Measurements from ENCODE around the gene CORO6. TPM values are rescaled to one million over a fixed set of nuclear protein-coding genes. Genes with fewer than 3 reads are reported as not detected.

CORO6 gene
- total and polyA plus RNA-seq, 2 of the 4 experiments (the other 2 are of a cell fraction) = 3.4 to 7.6 TPM

GRCh38 chr17:29568331-29569244 is 54.1 kb downstream of the CORO6 start, which contains the start of gene TP53I13:
Gene TP53I13 (plus strand): TSS chr17:29568701. CDS start chr17:29568759, 58 bp downstream.
- DNase-seq (peak; percentile 68), ATAC-seq (ENCODE audit: low read depth) (peak; percentile 71)
- Histone ChIP-seq H2BK5ac (ENCODE audit: low read depth, low read length, poor library complexity, severe bottlenecking) (peak within 1 kb of the TSS; percentile 78), H3K9ac (ENCODE audit: low read depth, low read length) (peak within 1 kb of the TSS; percentile 87), H2AK9ac (replicated peaks; ENCODE audit: low read depth, low read length, poor library complexity) (peak within 1 kb of the TSS; percentile 97), H3K79me1 (ENCODE audit: low read depth in 1 of 2, low read length in 2 of 2) (peaks cover 5 to 44% of the 10 kb centered on the region in 2 experiments), H4K91ac (ENCODE audit: insufficient read depth, low read depth, low read length) (peak within 1 kb of the TSS; percentile 84), H2BK20ac (ENCODE audit: low read depth, low read length) (no peak within 1 kb of the TSS), H3K36me3 (ENCODE audit: control insufficient read depth, insufficient read depth, low read length) (peaks cover 12% of the 10 kb centered on the region; the same call in 1 of the 2 replicates), H2BK120ac (ENCODE audit: low read depth, low read length) (peak within 1 kb of the TSS; percentile 28; the same call in 1 of the 2 replicates), H2AFZ (replicated peaks; ENCODE audit: low read length, poor library complexity) (peak within 1 kb of the TSS; percentile 96), H2AK5ac (ENCODE audit: low read depth, low read length) (peak within 1 kb of the TSS; percentile 60), H3K23ac (ENCODE audit: low read depth, low read length) (peak within 1 kb of the TSS; percentile 79), H4K20me1 (ENCODE audit: insufficient read depth, low read length) (no peaks in the 10 kb centered on the region), H3K4ac (ENCODE audit: low read depth, low read length) (peak within 1 kb of the TSS; percentile 69), H3K4me1 (ENCODE audit: control insufficient read depth, insufficient read depth, low read length) (peaks cover 11% of the 10 kb centered on the region), H2BK15ac (ENCODE audit: low read depth, low read length) (no peak within 1 kb of the TSS), H3K27ac (ENCODE audit: insufficient read depth, low read length) (peak within 1 kb of the TSS; percentile 88), H3K4me3 (ENCODE audit: insufficient read depth, low read depth, low read length) (peak within 1 kb of the TSS; percentile 97), H3K27me3 (ENCODE audit: control insufficient read depth, insufficient read depth, low read length) (no peaks in the 10 kb centered on the region), H4K8ac (ENCODE audit: low read depth in 2 of 2, low read length in 2 of 2) (peak within 1 kb of the TSS; percentile 80 to 89), H3K9me3 (ENCODE audit: control insufficient read depth, insufficient read depth, low read length) (no peaks in the 10 kb centered on the region), H3K18ac (ENCODE audit: low read depth, low read length) (peak within 1 kb of the TSS; percentile 24; the same call in 1 of the 2 replicates), H3K56ac (ENCODE audit: extremely low read depth, insufficient read depth, low read length) (peak within 1 kb of the TSS; percentile 52; the same call in 1 of the 2 replicates), H3K9me1 (ENCODE audit: insufficient read depth, low read length) (peaks cover 2% of the 10 kb centered on the region; the same call in 1 of the 2 replicates), H3K4me2 (ENCODE audit: low read depth, low read length) (peak within 1 kb of the TSS; percentile 93), H4K5ac (ENCODE audit: low read depth, low read length) (peak within 1 kb of the TSS; percentile 58; the same call in 1 of the 2 replicates), H3K14ac (replicated peaks; ENCODE audit: low read depth, low read length) (peak within 1 kb of the TSS; percentile 92)
- dilution Hi-C loops (cut with HindIII; ENCODE audit: low sequenced_read_pairs, unreplicated experiment) = no loop called here
- ChIA-PET POLR2A (ENCODE audit: unreplicated experiment) (no interaction called here), CTCF (interaction anchor here (0.6 to 1.4 kb wide), 4 partner anchors 14 to 817 kb away, joined by 3 to 4 read pairs (median 4); no protein-coding TSS in a partner anchor)
- no TSS peak for BruUV-seq (replicated peaks)
- in situ Hi-C loops (cut with MboI; ENCODE audit: low sequenced_read_pairs) = no loop called here
- intact Hi-C loops (cut with micrococcal nuclease) = loop anchor here (1.0 to 10.0 kb wide), 2 partner anchors 199 to 424 kb away; no protein-coding TSS in a partner anchor
- WGBS, 2 experiments (ENCODE audit: extremely low coverage in 2 of 2, insufficient read length in 1 of 2) = 3% methylated on average over 20 of the region's 85 CpGs; no CpG with 5 or more reads in 1 of the 2 experiments
- TF ChIP-seq CHD1 (IDR thresholded peaks at IDR 0.05; ENCODE audit: low read depth, low read length) = 0 out of 2 replicates have a peak, but pooled peaks have one; percentile 40
- no peak for TF ChIP-seq FOS (IDR thresholded peaks at IDR 0.05; ENCODE audit: low read depth, low read length)
- TF ChIP-seq USF2 (IDR thresholded peaks at IDR 0.05; ENCODE audit: low read depth, low read length) = no peak
- TF ChIP-seq ELK1 (IDR thresholded peaks at IDR 0.05; ENCODE audit: borderline replicate concordance, low read depth, low read length) = no peak
- no peak for TF ChIP-seq SMC3 (IDR thresholded peaks at IDR 0.05; ENCODE audit: low read depth, low read length)
- TF ChIP-seq POLR2A (IDR thresholded peaks at IDR 0.05; ENCODE audit: low read depth, low read length) = 0 out of 2 replicates have a peak, but pooled peaks have one; percentile 30
- TF ChIP-seq RCOR1 (IDR thresholded peaks at IDR 0.05; ENCODE audit: insufficient replicate concordance, low read length) = no peak
- TF ChIP-seq, protein P1, sequence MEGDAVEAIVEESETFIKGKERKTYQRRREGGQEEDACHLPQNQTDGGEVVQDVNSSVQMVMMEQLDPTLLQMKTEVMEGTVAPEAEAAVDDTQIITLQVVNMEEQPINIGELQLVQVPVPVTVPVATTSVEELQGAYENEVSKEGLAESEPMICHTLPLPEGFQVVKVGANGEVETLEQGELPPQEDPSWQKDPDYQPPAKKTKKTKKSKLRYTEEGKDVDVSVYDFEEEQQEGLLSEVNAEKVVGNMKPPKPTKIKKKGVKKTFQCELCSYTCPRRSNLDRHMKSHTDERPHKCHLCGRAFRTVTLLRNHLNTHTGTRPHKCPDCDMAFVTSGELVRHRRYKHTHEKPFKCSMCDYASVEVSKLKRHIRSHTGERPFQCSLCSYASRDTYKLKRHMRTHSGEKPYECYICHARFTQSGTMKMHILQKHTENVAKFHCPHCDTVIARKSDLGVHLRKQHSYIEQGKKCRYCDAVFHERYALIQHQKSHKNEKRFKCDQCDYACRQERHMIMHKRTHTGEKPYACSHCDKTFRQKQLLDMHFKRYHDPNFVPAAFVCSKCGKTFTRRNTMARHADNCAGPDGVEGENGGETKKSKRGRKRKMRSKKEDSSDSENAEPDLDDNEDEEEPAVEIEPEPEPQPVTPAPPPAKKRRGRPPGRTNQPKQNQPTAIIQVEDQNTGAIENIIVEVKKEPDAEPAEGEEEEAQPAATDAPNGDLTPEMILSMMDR (conservative IDR thresholded peaks at IDR 0.05; ENCODE audit: low read depth, low read length) = no peak
- TF ChIP-seq MAZ (IDR thresholded peaks at IDR 0.05; ENCODE audit: borderline replicate concordance, low read depth, low read length) = peak; percentile 65; the same call in 1 of the 2 replicates
- no peak for TF ChIP-seq NFE2L2 (IDR thresholded peaks at IDR 0.05; ENCODE audit: low read depth, low read length)
- TF ChIP-seq RFX5 (IDR thresholded peaks at IDR 0.05; ENCODE audit: low read depth, low read length) = no peak
- TF ChIP-seq RAD21 (IDR thresholded peaks at IDR 0.05; ENCODE audit: low read length) = no peak
